Activated naive CD4-positive, alpha-beta T cell treated with anti-CD3 and anti-CD28 coated beads for 36 hours (primary cell): Measurements from ENCODE around the gene AMBP. TPM values are rescaled to one million over a fixed set of nuclear protein-coding genes. Genes with fewer than 3 reads are reported as not detected.

Experiments
- CTCF ChIA-PET: fragments of 350-600 bp; sonication (Branson Sonifier 250); formaldehyde crosslinking; loops from one replicate; lab custom pipeline; 2021; ENCODE audit warnings: antibody characterized with exemption; lab: Charles Lee
- DNase-seq: peaks from one replicate; pipeline ENCODE4 v3.0.0-alpha.2; 2020
- H3K27ac Mint-ChIP-seq: one replicate; pipeline ENCODE4 v1.8.0; 2021; ENCODE audit warnings: mild to moderate bottlenecking, mixed read lengths
- H3K27me3 Mint-ChIP-seq: one replicate; pipeline ENCODE4 v1.8.0; 2021; ENCODE audit warnings: low read depth, mixed read lengths
- H3K36me3 Mint-ChIP-seq: one replicate; pipeline ENCODE4 v1.8.0; 2021; ENCODE audit warnings: low read depth, mixed read lengths
- H3K4me1 Mint-ChIP-seq: one replicate; pipeline ENCODE4 v1.8.0; 2021; ENCODE audit warnings: low read depth, mixed read lengths
- H3K4me3 Mint-ChIP-seq: one replicate; pipeline ENCODE4 v1.8.0; 2021; ENCODE audit warnings: mild to moderate bottlenecking, moderate library complexity, mixed read lengths
- H3K9me3 Mint-ChIP-seq: one replicate; pipeline ENCODE4 v1.8.0; 2021; ENCODE audit warnings: mixed read lengths
- intact Hi-C: fragments of 100-400 bp; cut with micrococcal nuclease; formaldehyde crosslinking; loops from one replicate; pipeline ENCODE4 v1.15.1; 2023
- total RNA-seq, 2 experiments: library from RNA; stranded (reverse); gene quantifications; one replicate each; pipeline ENCODE4 v1.2.3, GENCODE V29; 2021

AMBP gene
- total RNA-seq, 2 experiments from 2014 or later = not detected

GRCh38 chr9:114119242-114120191 lies 41.4 kb upstream of the AMBP start:
- no peak overlapping the region for H3K4me3 Mint-ChIP-seq
- H3K9me3 Mint-ChIP-seq = no peaks in the 10 kb centered on the region
- intact Hi-C loops = no loop called here
- H3K4me1 Mint-ChIP-seq = no peaks in the 10 kb centered on the region
- no peak for DNase-seq
- H3K36me3 Mint-ChIP-seq = no peaks in the 10 kb centered on the region
- peaks cover 7% of the 10 kb centered on the region for H3K27me3 Mint-ChIP-seq
- H3K27ac Mint-ChIP-seq = no peak overlapping the region
- CTCF ChIA-PET = interaction anchor here (1.4 to 1.6 kb wide), 2 partner anchors 12 to 171 kb away, joined by 4 to 6 read pairs; no protein-coding TSS in a partner anchor

DNA sequence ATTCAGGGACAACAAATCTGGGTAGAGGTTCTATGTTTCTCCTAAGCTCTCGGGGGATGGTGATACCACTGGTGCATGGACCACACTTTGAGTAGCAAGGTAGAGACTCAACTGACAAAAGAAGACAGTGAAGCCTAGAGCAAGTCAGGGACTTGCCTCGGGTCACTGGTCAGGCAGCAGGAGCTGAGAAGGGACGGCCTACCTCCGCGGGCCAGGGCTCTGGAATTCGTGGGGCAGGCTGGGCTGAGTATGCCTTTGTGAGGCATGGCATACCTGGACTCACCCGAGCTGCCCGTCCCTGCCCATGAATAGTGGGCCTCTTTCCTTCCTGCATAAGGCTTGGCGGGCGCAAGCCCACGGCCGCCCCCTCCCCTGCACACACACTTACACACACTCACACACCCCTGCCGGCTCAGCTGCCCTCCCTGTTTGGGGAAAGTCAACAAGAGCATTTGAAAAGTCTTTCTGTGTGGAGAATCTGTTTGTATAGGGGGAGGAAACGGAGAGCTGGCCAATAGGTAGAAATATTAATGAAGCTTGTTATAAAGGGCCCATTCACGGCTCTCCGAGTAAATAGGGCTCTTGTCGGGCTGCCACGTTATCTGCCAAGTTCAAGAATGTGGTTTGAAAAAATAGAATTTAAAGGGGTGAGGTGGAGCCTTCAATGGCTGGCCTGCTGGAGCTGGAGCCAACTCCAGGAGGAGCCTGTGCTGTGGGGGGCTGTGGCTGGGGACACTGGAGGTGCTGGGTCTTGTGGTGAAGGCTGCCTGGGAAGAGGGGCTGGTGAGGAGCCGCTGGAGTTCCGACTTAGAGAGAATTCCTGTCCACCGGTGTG lies 40.1 kb upstream of the AMBP start:
- no peaks in the 10 kb centered on the region for H3K36me3 Mint-ChIP-seq
- H3K27me3 Mint-ChIP-seq = peaks cover 11% of the 10 kb centered on the region
- intact Hi-C loops = no loop called here
- no peak overlapping the region for H3K27ac Mint-ChIP-seq
- no peak for DNase-seq
- H3K9me3 Mint-ChIP-seq = no peaks in the 10 kb centered on the region
- no peak overlapping the region for H3K4me3 Mint-ChIP-seq
- CTCF ChIA-PET = interaction anchor here (1.4 to 1.6 kb wide), 2 partner anchors 11 to 173 kb away, joined by 4 to 6 read pairs; no protein-coding TSS in a partner anchor
- H3K4me1 Mint-ChIP-seq = no peaks in the 10 kb centered on the region

DNA sequence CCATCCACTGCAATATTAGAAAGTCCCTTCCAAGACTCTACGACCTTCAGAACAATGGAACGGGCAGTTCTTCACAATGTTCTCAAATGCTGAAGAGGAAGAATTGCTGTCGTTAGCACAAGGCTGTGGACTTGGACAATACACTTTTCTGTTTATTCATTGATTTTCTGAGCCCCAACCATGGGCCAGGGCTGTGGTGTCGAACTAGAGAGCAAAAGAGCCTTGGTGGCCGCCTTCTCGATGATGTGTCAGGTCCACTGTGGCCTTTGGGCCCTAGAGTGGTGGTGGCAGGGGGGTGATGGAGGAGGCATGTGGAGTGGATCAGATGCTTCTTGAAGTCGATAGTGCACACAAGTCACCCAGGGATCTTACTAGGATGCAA lies 39.5 kb upstream of the AMBP start:
- H3K4me1 Mint-ChIP-seq = no peaks in the 10 kb centered on the region
- H3K27me3 Mint-ChIP-seq = peaks cover 17% of the 10 kb centered on the region
- DNase-seq = no peak
- no peaks in the 10 kb centered on the region for H3K36me3 Mint-ChIP-seq
- intact Hi-C loops = no loop called here
- no peak overlapping the region for H3K4me3 Mint-ChIP-seq
- H3K9me3 Mint-ChIP-seq = no peaks in the 10 kb centered on the region
- CTCF ChIA-PET = no interaction called here
- H3K27ac Mint-ChIP-seq = no peak overlapping the region

- H3K4me3 Mint-ChIP-seq = no peak overlapping the region
Observed at GRCh38 chr9:114116126-114116747, 38.1 kb upstream of the AMBP start.

GRCh38 chr9:114115654-114116125 lies 37.6 kb upstream of the AMBP start:
- Mint-ChIP-seq H3K4me3 (no peak overlapping the region), H3K36me3 (no peaks in the 10 kb centered on the region), H3K27ac (no peak overlapping the region), H3K4me1 (no peaks in the 10 kb centered on the region), H3K27me3 (peaks cover 17% of the 10 kb centered on the region), H3K9me3 (no peaks in the 10 kb centered on the region)
- intact Hi-C loops = no loop called here
- CTCF ChIA-PET = interaction anchor here (1.8 kb wide), 1 partner anchor 175 kb away, joined by 6 read pairs; no protein-coding TSS in a partner anchor
- no peak for DNase-seq

More at GRCh38 chr9:114116126-114116747, 38.1 kb upstream of the AMBP start:
- no peaks in the 10 kb centered on the region for H3K4me1 Mint-ChIP-seq
- no peak overlapping the region for H3K27ac Mint-ChIP-seq
- intact Hi-C loops = no loop called here
- no peaks in the 10 kb centered on the region for H3K9me3 Mint-ChIP-seq
- H3K36me3 Mint-ChIP-seq = no peaks in the 10 kb centered on the region
- CTCF ChIA-PET = no interaction called here
- DNase-seq = no peak
- peaks cover 17% of the 10 kb centered on the region for H3K27me3 Mint-ChIP-seq

- intact Hi-C loops = no loop called here
- DNase-seq = no peak
- H3K27ac Mint-ChIP-seq = no peak overlapping the region
- peaks cover 17% of the 10 kb centered on the region for H3K27me3 Mint-ChIP-seq
- no peaks in the 10 kb centered on the region for H3K36me3 Mint-ChIP-seq
- no peaks in the 10 kb centered on the region for H3K4me1 Mint-ChIP-seq
- H3K4me3 Mint-ChIP-seq = no peak overlapping the region
- CTCF ChIA-PET = interaction anchor here (1.8 kb wide), 1 partner anchor 177 kb away, joined by 6 read pairs; no protein-coding TSS in a partner anchor
- H3K9me3 Mint-ChIP-seq = no peaks in the 10 kb centered on the region
Observed at GRCh38 chr9:114114364-114114763, 36.3 kb upstream of the AMBP start.

DNA sequence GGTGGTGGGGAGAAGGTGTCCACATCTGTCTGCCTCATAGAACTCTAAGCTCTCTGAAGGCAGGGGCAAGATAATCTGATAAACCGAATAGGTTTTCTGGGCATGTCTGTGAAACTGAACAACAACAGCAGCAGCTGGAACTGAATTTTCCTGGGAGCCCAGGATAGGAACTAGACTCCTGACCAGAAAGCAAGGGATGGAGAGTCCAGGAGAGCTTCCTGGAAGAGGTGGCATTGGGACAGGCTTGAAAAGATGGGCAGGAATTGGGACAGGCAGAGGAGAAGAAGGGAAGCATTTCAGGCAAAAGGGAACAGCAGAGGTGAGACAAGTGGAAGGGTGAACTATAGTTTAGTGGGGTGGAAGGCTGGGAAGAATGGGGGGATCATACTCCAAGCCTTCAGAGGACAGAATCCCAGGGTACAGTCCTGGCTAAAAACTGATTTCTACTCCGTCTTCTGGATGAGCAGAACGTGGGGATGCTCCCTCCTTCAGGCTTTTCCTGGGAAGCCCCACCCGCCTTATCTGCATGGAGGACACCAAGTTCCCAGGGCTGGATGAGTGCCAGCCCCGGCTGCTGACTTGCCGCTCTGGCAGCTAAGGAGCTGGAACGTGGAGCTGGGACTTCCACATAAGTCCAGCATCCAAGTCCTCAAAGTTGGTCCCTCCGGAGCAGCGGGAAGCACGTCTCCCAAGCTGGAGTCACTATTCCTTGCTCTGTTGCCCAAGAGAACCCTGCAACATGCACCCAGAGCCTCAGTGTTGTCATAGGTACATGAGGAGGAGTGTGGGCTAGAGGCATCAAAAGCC lies 34.9 kb upstream of the AMBP start:
- no peaks in the 10 kb centered on the region for H3K36me3 Mint-ChIP-seq
- no peaks in the 10 kb centered on the region for H3K4me1 Mint-ChIP-seq
- DNase-seq = no peak
- H3K27me3 Mint-ChIP-seq = peaks cover 15% of the 10 kb centered on the region
- intact Hi-C loops = no loop called here
- CTCF ChIA-PET = no interaction called here
- H3K9me3 Mint-ChIP-seq = no peaks in the 10 kb centered on the region
- H3K27ac Mint-ChIP-seq = no peak overlapping the region
- no peak overlapping the region for H3K4me3 Mint-ChIP-seq

DNA sequence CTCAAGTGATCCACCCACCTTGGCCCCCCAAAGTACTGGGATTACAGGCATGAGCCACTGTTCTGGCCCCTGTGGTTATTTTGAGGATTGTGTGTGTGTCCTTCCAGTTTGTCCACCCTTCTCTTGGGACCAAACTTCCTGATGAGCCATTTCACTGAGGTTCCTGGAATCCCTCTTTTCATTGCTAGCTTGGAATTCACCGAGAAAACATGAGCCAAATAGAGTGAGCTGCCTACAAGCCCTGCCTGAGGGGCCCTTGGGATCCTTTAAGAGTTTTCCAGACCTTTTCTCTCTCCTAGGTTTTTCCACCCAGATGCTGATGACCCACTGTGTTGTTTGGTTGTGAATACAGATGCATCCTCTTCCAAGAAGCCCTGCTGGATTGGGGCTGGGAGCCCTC lies 34.2 kb upstream of the AMBP start:
- H3K27me3 Mint-ChIP-seq = peaks cover 15% of the 10 kb centered on the region
- no peaks in the 10 kb centered on the region for H3K4me1 Mint-ChIP-seq
- no peaks in the 10 kb centered on the region for H3K9me3 Mint-ChIP-seq
- no peak overlapping the region for H3K27ac Mint-ChIP-seq
- CTCF ChIA-PET = interaction anchor here (1.4 kb wide), 1 partner anchor 149 kb away, joined by 3 read pairs; no protein-coding TSS in a partner anchor
- intact Hi-C loops = no loop called here
- H3K4me3 Mint-ChIP-seq = no peak overlapping the region
- no peak for DNase-seq
- H3K36me3 Mint-ChIP-seq = no peaks in the 10 kb centered on the region

- H3K27ac Mint-ChIP-seq = no peak overlapping the region
- intact Hi-C loops = no loop called here
- H3K27me3 Mint-ChIP-seq = peaks cover 11% of the 10 kb centered on the region
- no peaks in the 10 kb centered on the region for H3K9me3 Mint-ChIP-seq
- no peak for DNase-seq
- H3K4me1 Mint-ChIP-seq = no peaks in the 10 kb centered on the region
- H3K4me3 Mint-ChIP-seq = no peak overlapping the region
- CTCF ChIA-PET = interaction anchor here (0.6 to 4.9 kb wide), 4 partner anchors 11 to 181 kb away, joined by 3 to 38 read pairs (median 20); partner anchors contain the start of gene KIF12
- no peaks in the 10 kb centered on the region for H3K36me3 Mint-ChIP-seq
Observed at GRCh38 chr9:114110180-114110579, 32.1 kb upstream of the AMBP start.

- H3K4me3 Mint-ChIP-seq = no peak overlapping the region
- no peak for DNase-seq
- H3K4me1 Mint-ChIP-seq = no peaks in the 10 kb centered on the region
- CTCF ChIA-PET = interaction anchor here (1.0 to 4.9 kb wide), 10 partner anchors 18 to 189 kb away, joined by 3 to 38 read pairs (median 6); partner anchors contain the start of gene COL27A1
- peaks cover 11% of the 10 kb centered on the region for H3K27me3 Mint-ChIP-seq
- intact Hi-C loops = no loop called here
- H3K27ac Mint-ChIP-seq = peak overlapping the region; percentile 39
- H3K36me3 Mint-ChIP-seq = no peaks in the 10 kb centered on the region
- no peaks in the 10 kb centered on the region for H3K9me3 Mint-ChIP-seq
Observed at GRCh38 chr9:114109124-114109523, 31.0 kb upstream of the AMBP start.
